Measurements from ENCODE around the gene IL15.

- TF ChIP-seq POLR2A (IDR thresholded peaks at IDR 0.05): no peak
- TF ChIP-seq, protein P1, sequence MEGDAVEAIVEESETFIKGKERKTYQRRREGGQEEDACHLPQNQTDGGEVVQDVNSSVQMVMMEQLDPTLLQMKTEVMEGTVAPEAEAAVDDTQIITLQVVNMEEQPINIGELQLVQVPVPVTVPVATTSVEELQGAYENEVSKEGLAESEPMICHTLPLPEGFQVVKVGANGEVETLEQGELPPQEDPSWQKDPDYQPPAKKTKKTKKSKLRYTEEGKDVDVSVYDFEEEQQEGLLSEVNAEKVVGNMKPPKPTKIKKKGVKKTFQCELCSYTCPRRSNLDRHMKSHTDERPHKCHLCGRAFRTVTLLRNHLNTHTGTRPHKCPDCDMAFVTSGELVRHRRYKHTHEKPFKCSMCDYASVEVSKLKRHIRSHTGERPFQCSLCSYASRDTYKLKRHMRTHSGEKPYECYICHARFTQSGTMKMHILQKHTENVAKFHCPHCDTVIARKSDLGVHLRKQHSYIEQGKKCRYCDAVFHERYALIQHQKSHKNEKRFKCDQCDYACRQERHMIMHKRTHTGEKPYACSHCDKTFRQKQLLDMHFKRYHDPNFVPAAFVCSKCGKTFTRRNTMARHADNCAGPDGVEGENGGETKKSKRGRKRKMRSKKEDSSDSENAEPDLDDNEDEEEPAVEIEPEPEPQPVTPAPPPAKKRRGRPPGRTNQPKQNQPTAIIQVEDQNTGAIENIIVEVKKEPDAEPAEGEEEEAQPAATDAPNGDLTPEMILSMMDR (IDR thresholded peaks at IDR 0.05): no peak
Observed at GRCh38 chr4:141721174-141721573, 84.8 kb downstream of the IL15 start.
